ENCODE data around the gene GRIN1.
A peak's percentile ranks its signal among the peaks of the same experiment; 100 is the strongest.

Gene GRIN1

DNA sequence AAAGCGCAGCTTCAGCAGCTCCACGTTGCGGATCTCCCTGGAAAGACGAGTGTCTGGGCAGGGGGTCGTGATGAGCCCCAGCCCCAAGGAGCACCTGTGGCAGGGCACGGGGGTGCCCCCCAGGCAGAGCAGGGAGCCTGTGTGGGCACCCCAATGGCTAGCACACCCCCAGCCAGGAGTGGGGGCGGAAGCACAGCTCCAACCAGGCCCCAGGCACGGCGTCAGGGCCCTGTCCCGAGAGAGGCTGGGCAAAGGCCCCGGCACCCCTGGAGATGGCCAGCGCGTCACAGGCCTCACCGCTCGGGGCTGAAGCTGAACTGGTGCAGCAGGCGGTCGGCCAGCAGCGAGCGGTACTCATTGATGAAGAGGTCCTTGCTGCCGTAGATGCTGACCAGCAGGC lies 41.5 kb downstream of the GRIN1 start:
- no peak for DNase-seq

DNA sequence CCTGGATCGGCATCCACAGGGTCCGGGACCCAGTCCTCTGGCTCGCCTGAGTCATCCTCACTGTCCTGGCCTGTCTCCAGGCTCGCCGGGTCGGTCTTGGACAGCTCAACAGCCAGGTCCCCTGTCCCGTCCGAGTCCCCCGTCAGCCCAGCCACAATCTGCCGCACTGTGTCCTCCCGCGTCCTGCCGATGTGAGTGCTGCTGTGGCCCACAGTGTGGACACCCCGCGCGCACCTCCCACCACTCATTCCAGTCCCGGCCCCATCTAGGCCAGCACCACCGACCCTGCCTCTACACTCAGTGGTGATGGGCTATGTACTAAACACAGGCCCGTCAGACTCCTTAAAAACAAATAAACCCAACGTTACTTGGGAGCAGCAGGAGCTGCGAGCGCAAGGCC lies 42.7 kb downstream of the GRIN1 start:
- no peak for DNase-seq

DNA sequence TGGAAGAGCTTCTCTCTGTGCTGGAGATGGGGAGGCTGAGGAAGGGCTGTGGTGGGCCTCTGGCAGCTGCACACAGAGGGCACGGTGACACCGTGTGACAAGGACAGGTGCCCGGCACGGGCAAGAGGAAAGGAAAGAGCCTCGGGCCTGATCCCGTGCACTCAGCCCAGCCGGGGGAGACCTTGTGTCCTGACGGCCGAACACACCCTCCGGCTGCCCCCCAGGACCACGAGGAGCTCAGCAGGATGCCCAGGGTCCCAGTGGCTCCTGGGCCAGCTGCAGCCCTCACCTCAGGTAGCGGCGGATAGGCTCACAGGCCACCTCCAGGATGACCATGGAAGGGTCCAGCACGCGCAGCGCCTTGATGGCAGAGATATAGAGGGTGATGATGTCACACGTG lies 43.9 kb downstream of the GRIN1 start:
- no peak for DNase-seq

DNA sequence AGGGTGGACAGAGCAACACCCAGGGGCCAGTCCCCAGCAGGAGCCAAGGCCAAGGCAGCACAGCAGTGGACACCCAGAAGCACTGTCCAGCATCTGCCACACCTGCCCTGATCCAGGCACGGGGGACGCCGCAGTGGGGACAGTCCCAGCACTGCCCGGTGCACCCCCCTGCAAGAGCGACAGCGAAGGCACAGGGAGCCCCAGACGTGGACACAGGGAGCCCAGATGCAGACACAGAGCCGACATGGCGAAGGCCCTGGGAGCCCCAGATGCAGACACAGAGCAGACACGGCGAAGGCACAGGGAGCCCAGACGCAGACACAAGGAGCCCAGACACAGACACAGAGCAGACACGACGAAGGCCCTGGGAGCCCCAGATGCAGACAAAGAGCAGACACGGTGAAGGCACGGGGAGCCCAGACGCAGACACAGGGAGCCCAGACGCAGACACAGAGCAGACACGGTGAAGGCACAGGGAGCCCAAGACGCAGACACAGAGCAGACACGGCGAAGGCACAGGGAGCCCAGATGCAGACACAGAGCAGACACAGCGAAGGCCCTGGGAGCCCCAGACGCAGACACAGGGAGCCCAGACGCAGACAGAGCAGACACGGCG lies 45.1 kb downstream of the GRIN1 start:
- no peak for DNase-seq

DNA sequence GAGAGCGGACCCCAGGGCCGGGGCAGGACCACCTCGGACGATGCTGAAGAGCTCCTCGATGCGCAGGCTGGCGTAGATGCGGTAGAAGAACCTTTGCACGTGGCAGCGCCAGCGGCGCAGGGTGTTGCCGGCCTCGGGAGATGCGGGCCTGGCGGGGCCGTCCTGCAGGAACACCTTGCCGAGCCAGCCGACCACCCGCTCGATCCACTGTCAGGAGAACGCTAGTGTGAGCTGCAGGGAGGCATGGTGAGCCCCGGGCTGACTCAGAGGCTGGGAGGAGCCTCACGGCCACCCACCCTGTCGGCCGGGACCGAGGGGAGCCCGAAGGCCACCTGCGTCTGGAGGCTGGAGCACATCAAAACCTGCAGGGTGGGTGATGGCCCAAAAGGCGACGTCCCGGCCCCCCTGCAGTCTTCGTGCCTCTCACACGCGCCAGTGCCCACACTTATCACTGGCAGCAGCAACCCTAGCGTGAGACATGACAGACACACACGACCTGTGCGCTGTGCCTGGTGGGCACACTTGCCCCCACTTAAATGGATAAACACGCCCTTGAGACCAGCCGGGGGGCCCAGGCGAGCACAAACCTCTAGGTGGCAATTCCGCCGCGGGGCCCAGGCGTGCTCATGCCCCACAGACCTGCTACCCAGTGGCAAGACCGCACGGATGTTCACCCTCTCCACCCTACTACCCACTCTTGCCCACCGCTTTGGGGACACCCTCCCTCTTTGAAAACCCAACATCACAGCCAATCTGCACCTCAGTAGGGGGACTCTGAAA lies 46.1 kb downstream of the GRIN1 start:
- DNase-seq, result no peak

DNA sequence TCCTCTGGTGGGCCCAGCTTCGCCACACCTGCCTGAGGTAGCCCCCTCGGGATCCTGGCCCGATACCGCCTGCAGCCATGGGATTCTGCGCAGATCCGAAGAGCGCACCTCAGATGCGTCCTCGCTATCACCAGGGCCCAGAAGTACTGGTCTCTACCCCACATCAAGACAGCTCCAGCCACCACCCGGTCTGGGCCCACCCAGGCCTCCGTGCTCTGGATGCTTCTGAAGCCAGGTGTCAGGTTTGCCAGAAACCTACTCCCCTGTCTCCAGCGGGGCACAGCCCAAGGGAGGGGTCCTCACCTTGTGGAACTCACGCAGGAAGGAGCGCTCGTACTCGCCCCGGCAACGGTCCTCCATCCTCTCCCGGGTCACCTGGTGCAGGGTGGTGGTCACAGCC lies 47.0 kb downstream of the GRIN1 start:
- no peak for DNase-seq

DNA sequence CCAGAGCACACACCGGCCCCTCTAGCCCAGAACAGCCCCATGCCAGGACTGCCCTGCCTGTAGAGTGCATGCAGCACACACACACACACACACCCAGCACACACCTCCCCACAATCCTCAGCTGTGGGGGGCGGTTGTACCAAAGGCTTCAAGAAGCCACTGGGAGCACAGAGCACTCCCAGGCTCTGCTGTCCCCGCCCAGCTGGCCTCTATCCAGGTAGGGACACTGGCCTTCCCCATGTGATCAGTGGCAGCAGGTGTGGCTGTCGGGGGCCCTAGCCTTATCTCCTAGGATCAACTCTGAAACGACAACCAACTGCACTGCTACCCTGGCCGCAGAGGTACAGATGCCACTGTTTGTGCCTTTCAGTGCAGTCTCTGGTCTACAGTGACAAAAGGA lies 47.4 kb downstream of the GRIN1 start:
- DNase-seq, result no peak

DNA sequence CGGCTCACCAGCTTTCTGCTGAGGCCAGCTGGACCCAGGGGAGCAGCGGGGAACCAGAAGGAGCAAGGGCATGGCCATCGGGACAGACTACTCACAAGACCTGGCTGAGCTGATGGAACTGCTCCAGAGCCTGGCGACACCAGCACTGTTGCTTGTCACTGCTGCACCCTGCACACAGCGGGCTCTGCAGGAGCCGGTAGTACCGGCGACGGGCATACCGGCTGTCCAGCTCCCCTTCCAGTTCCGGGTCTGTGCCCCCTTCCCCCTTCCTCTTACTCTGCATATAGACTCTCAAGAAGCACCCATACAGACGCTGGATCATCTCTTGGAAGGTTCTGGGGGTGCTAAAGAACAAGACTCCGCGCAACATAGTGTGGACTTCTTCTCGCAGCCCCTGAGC lies 48.4 kb downstream of the GRIN1 start:
- no peak for DNase-seq

DNA sequence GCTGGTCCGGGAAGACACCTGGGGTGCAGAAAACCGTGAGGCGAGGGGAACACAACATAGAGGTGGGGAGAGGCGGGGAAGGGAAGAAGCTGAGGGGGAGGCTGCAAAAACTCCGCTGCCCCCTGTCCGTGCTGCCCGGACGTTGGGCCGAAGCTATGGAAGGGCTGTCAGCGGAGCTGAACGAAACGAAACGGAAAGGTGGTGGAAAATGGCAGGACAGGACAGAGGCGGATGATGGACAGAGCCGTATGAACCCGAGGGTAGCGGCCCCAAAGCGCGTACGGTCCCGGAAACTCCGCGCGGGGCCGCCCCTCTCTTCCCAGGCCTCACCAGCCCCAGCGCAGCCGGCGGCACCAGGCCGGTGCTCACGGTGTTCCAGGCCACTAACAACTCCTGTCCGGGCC lies 49.1 kb downstream of the GRIN1 start:
- DNase-seq, result no peak

DNA sequence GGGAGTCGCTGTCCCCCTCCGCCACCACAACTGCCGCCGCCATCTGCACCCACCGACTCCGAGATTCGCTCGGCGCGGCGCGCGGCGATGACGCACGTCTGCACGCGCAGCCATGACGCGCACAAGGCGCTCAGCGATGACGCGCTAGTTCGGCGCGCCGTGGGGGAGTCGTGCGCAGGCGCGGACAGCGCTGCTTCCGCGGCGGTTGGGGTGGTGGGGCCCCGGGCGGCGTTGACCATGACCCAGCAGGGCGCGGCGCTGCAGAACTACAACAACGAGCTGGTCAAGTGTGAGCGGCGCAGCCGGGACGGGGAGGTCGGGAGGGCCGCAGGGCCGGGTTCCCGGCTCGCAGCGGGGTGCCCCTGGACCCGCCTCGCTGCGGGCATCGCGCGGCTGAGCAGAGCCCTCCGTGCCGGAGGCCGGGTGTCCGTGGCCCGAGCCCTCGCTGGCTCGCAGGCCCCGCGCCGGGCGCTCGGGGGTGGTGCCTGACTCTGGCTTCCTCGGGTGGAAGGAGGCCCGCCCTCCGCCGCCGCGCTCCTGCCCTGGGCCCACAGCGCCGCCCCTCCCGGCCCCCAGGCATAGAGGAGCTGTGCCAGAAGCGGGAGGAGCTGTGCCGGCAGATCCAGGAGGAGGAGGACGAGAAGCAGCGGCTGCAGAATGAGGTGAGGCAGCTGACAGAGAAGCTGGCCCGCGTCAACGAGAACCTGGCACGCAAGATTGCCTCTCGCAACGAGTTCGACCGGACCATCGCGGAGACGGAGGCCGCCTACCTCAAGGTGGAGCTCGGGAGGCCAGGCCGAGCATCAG lies 49.7 kb downstream of the GRIN1 start, which contains the start of the genes ANAPC2 and SSNA1:
Gene ANAPC2 (minus strand): TSS at position 71 of the 807 bp plus-strand sequence. CDS start 28 bp downstream, at position 43.
Gene SSNA1 (plus strand): TSS at position 187 of the 807 bp plus-strand sequence. CDS start 51 bp downstream, at position 238.
- peak; percentile 80 for DNase-seq

DNA sequence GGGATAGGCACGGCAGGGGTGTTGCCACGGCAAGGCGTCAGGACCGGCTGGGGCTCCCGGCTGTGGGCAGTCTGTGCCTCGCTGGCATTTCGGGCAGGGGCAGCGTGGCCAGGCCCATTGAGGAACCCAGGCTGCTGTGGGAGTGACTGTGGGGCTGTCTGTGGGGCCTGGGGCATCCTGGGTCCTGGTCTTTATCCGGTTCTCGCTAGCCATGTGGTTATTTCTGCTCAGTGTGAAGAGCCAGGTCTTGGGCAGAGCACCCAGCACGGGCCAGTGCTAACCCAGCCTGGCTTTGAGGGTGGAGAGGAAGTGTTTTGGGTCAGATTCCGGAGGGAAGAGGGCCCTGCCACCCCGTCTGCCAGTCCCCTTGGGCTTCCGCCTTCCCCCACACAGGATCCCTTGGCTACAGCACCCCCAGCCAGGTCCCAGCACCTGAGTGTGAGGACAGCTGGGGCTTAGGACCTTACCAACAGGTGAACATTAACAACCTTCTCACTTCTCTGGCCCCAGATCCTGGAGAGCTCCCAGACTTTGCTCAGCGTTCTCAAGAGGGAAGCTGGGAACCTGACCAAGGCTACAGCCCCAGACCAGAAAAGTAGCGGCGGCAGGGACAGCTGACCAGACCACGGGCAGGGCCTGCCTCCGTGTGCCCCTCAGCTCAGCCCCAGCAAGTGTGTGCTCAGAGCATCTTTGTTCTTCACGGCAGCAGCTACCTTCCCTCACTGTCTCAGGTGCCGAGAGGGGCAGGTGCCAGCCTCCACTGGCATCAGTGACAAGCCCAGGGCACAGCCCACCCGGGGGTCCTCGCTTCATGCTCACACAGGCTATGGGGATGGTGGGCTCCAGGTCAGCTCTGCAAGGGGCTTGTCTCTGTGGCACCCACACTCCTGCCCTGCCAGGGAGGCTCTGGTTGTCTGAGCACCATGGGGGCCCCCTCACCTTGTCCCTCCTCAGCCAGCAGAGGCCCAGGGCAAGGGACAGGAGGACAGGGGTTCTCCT lies 50.6 kb downstream of the GRIN1 start:
- no peak for DNase-seq

DNA sequence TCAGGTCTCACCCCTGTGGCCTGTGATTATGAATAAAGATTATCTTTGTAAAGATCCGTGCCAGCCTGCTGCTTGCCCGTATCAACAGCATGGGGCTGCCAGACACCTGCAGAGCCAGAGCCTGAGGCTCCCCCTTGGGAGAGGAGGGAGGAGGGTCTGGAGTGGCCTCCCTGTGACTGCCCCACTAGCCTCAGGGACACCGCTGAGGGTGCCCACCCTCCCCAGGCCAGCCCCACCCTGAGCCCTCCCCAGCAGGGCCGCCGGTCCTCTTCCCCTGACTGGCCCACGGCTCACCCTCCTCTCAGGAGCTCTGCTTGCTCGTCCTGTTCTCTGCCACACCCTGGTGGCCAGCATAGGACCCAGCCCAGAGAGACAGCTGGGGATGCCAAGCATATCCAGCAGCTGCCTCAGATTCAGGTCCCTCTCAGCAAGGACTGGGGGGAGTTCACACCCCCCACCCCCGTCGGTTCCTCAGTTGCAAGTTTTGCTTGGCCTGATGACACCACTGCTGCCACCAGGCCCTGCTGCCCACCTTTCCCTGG lies 51.4 kb downstream of the GRIN1 start:
- no peak for DNase-seq

DNA sequence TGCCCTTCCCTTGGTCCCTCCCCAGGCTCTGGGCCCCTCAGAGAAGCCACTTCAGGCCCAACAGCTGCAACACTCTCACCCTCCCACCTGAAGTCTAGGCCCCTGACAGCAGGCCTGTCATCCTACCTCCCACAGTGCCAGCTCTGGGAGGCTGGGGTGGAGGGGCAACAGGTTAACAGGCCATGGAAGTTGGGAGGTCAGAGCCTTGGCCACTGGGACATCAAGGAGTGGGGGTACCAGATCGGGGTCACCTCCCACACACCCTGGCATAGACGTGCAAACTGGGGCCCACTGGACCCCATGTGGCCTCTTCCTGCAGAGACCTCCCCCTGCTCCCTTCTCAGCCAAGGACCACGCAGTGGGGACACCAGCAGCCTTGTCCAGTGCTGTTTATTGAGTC lies 52.3 kb downstream of the GRIN1 start:
- DNase-seq, result no peak

DNA sequence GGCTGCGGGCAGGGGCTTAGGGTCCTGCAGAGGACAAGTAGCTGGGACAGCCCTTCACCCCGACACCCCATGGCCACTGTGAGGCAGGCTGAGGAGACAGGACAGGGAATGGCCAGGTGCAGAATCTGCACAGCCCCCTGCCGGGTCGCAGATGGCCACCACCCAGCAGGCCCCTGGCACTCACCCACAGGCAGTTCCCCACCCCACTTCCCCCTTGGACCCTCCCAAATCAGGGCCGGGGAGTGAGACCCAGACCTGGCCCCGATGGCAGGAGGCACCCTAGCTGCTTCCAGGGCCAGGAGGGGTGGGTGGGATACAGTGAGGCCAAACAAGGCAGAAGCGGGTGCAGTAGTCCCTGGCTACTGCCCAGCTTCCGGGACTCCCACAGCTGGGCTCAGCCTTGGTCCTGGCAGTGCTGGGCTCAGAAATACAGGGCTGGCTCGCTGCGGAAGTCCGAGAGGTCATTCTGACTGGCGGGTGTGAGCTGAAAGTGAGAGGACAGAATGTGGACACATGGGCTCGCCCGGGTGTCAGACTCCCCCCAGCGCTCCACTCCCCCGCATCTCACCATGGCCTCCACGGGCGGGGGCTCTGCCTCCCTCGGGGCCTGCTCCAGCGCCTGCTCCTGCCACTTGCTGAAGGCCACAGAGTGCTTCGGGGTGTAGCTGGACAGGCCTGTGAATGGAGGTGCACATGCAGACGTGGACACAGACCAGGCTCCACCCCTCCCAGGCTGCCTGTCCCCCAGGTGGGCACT lies 52.9 kb downstream of the GRIN1 start:
- DNase-seq, result no peak

DNA sequence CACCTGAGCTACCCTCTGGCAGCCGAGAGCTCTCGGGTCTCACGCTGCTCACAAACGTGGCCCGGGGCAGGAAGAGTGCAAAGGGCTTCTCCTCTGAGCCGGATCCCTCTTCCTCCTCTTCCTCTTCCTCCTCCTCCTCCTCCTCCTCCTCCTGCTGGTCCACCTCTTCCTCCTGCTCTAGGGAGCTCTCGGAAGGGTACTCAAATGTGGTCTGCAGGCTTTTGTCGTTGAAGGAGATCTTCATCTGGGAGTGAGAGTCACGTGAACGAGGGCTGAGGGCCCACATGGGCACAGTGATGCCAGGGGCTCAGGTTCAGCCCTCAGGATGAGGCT lies 53.5 kb downstream of the GRIN1 start:
- no peak for DNase-seq

DNA sequence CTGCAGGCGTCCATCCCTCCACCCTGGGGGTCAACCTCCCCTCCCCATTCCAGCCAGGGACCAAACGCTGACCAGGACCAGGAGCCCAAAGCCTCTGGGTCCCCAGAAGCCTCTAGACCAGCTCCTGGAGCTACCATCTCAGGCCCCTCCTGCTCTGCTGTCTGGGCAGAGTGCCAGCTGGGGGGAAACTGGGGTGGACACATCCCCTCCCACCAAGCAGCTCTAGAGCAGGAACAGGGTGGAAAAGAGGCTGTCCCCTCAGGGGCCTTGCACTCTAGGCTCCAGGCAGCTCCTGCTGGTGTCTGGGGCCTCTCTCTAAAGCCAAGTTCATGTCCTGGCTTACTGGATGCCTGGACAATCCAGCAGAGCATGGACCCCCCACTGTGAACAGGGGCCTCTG lies 53.9 kb downstream of the GRIN1 start:
- DNase-seq, result no peak

DNA sequence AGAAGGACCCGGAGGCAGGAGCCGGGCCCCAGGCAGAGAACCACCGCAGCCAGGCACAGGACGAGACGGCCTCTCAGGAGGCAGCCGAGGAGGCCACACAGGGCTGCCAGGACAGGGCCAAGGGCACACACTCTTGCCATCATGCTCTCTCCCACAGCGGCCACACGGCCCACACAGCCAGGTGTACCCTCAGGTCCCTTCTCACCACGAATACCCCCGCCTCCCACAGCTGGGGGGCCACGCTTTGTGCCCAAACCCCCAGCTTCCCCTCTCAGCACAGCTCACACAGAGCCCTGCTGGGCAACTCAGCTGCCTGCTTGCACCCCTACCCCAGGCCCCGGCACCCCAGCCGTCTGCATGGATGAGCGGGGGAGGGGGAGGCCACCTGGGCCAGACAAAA lies 54.8 kb downstream of the GRIN1 start:
- DNase-seq, result no peak

DNA sequence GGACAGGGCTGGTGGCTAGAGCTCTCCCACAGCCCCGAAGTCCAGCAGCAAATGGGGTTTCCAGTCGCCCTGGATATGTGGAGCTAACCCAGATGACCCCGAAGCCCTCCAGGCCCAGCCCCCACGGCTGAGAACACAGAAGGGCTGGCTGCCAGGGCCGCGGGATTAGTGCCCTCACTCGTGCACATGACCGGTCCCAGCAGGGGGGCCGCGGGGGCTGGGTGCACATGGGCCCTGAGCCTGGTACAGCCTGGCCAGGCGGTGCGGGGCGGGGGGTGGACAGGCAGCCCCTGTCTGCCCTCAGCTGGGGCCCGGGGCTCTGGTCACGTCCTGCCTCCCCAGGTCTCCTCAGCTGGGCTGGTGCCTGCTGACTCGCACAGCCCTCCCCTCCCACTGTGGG lies 55.4 kb downstream of the GRIN1 start:
- DNase-seq, result no peak

DNA sequence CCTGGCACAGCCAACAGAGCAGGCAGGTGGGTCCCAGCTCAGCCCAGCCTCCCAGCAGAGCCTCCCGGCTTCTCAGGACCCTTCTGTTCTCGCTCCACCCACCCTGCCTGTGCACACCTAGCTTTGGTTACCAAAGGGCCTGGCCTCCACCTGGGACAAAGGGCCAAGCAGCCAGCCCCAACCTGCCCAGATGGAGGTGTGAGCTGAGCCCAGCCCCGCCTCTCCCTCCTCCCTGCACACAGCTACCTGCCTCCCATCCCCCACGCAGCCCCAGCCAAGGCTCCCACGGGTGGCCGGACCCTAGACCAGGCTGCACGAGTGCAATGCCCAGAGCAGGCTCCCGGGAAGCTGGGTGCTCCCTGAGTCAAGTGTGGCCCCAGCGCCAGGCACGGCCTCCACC lies 56.0 kb downstream of the GRIN1 start:
- DNase-seq, result no peak

DNA sequence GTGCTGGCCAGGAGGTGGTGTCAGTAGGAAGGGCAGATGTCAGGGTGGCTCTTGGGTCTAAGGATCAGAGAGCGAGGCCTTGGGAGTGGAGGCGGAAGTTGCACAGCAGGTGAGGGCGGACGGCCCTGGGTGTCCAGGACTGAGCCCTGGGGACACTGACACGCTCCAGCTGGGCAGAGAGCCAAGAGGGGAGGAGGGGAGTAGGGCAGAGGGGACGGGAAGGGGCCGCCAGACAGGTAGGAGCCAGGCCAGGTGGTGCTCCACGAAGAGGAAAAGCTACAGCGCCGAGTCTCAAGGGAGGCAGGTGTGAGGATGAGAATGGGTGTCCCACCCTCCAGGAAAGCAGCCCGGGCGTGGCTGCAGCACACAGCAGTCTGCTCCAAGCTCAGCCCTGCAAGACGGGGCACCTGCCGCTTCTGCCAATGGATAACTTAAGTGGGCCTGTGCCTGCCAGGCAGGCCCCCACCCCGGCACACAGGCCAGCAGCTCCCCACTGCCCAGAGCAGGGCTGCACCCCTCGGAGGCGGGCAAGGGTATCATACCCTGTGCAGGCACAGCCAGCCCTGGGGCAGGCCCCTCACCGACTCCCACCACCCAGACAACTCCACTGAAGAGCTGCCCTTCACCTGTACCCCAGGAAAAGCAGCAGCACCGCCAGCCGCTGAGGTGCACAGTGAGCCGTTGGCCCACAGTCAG lies 56.7 kb downstream of the GRIN1 start:
- no peak for DNase-seq

Data from NK-92 treated with Interleukin-12 subunit alpha and Interleukin-12 subunit beta, amount 100 ng/mL, for 24 hours (cell line).